Cardiac fibroblast (primary cell): Measurements from ENCODE around the gene TRPC4.
A peak's percentile ranks its signal among the peaks of the same experiment; 100 is the strongest.

ENCODE experiments used
- DNase-seq, 2 donors: peaks; one replicate each; pipeline versions ENCODE4 v3.0.0 to v3.0.0-alpha.2; 2010; ENCODE audit warnings: low read depth in 2 of 2
- H3K4me3 ChIP-seq, 2 donors: replicated peaks in 1 of 2; 1 replicate in 1 of 2; 2 replicates in 1 of 2; pipeline ENCODE4 v1.5.1; 2011; ENCODE audit warnings: low read depth in 2 of 2, low read length in 2 of 2, mild to moderate bottlenecking in 2 of 2, moderate library complexity in 1 of 2
- TF ChIP-seq, protein P1 (sequence below): IDR thresholded peaks from one replicate; pipeline ENCODE4 v1.5.1; 2011; ENCODE audit warnings: low read depth, mild to moderate bottlenecking, low read length, inconsistent platforms

Gene TRPC4

DNA sequence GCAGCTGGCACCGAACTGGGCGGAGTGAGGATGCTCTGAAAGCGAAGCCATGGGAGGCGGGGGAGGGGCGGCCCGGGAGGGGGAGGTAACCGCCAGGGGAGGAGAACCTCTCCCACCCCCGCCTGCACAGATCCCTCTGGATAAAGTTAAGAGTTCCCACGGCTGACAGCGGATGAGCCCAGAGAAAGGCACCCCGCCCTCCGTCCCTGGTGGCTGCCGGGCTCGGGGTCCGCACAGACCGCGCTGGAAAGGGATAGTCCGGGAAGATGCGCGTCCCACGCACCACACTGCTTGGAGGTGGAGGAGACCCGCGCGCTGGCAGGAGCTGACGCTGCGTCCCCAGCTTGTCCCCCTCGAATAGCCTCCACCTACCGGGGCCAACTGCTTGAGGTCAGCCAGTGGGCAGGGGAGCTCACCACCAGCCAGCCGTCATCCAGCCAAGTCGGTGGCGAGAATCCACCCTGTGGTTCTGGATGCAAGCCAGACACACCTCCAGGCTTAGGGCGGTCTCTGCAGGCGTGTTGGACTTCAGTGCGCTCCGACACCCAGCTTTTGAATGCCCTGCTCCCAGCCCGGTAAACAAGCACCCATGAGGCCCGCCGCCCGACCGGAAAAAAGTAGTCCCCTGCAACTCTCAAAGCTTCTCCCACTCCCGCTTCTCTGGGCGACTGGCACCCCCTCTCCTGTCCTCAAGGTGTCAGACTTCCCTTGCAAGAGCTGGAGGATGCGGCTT is at the start of gene TRPC4:
Gene TRPC4 (minus strand): TSS at position 17 of the 733 bp plus-strand sequence. CDS start 86,439 bp downstream, outside the sequence.
- TF ChIP-seq, protein P1, sequence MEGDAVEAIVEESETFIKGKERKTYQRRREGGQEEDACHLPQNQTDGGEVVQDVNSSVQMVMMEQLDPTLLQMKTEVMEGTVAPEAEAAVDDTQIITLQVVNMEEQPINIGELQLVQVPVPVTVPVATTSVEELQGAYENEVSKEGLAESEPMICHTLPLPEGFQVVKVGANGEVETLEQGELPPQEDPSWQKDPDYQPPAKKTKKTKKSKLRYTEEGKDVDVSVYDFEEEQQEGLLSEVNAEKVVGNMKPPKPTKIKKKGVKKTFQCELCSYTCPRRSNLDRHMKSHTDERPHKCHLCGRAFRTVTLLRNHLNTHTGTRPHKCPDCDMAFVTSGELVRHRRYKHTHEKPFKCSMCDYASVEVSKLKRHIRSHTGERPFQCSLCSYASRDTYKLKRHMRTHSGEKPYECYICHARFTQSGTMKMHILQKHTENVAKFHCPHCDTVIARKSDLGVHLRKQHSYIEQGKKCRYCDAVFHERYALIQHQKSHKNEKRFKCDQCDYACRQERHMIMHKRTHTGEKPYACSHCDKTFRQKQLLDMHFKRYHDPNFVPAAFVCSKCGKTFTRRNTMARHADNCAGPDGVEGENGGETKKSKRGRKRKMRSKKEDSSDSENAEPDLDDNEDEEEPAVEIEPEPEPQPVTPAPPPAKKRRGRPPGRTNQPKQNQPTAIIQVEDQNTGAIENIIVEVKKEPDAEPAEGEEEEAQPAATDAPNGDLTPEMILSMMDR = peak; percentile 65
- peak within 1 kb of the TSS; percentile 71 to 86 for H3K4me3 ChIP-seq
- DNase-seq = peak; percentile 77 to 82

DNA sequence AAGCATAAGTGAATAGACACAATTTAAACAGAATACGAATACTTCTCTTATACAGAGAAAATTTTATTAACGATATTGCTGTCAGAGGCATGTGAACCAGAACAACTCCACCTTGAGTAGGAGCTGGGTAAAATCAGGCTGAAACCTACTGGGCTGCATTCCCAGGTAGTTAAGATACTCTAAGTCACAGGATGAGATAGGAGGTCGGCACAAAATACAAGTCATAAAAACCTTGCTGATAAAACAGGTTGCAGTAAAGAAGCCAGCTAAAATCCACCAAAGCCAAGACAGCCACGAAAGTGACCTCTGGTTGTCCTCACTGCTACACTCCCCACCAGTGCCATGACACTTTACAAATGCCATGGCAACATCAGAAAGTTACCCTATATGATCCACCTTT is 49.2 kb upstream of the TRPC4 start:
- peak in 1 of 2 donors; percentile 4 for DNase-seq
- no peak overlapping the region for H3K4me3 ChIP-seq
- TF ChIP-seq, protein P1 = no peak

DNA sequence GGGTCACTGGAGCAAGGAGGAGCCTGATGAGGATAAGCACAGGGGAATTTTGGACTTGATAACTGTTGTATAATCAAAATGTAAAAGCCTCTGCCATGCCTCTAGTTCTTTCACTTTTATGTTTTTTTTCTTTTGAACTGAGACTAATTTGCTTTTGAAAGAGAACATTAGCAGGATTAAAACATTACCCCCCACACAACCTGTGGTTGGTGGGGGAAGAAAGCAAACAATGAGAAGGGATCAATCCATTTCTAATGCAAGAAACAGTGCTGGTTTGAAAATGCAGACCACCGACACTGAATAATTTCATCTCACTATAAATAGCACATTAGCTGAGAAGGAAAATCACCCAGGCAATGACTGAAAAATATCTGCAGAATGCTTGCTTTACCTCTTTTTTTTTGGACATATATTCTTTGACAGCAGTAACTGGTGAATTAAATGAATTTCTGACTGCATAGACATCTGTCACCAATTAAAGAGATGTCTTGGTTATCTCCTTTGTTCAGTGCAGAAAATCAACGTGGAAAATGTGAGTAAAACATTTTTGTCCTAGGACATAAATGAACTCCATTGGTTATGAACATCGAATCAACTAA is 48.6 kb upstream of the TRPC4 start:
- TF ChIP-seq, protein P1 = no peak
- H3K4me3 ChIP-seq = no peak overlapping the region
- DNase-seq = no peak

DNA sequence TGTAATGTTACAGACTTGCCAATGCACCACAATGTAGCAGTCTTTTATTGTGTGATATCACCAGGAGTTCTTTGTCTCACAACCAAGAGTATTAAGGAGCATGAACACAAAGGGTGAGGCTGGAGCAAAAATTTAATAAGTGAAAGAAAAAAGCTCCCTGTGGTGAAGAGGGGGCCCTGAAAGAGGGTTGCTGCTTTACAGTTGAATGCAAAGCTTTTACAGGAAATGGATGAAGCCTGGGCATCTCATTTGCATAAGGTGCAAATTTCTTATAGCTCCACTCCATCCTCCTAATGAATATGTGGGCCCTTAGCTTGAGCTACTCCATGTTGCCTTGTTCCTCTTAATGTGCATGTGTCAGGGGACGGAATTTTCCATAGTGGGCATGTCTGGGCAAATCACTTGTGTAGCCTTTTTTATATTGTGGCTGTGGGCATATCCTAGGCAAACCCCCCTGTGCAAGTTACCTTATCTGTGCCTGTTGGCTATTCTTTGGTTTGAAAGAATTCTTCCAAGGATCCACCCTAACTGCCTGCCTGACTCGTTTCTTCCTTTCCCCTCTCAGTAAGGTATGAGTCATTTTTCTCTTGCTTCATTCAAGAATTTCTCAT is 45.3 kb upstream of the TRPC4 start:
- no peak overlapping the region for H3K4me3 ChIP-seq
- DNase-seq = peak in 1 of 2 donors; percentile 60
- TF ChIP-seq, protein P1 = no peak

DNA sequence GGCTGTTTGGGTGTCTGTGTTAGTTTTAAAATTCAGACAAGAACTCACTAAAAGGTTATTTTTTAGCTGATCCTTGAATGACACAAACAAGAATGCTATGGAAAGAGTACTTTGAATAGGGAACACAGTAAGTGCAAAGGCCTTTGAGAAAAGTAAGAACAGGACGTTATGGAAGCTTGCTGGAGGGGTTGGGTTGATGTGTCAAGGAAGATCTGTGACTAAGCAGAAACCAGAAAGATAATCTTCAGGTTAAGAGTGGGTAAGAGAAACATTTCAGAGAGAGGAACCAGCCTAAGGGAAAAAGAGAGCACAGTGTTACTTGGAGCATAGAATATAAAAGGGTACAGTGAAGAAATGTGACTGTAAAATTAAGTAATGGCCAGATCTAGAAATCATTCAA is 41.2 kb upstream of the TRPC4 start:
- H3K4me3 ChIP-seq = no peak overlapping the region
- DNase-seq = no peak
- TF ChIP-seq, protein P1 = no peak

DNA sequence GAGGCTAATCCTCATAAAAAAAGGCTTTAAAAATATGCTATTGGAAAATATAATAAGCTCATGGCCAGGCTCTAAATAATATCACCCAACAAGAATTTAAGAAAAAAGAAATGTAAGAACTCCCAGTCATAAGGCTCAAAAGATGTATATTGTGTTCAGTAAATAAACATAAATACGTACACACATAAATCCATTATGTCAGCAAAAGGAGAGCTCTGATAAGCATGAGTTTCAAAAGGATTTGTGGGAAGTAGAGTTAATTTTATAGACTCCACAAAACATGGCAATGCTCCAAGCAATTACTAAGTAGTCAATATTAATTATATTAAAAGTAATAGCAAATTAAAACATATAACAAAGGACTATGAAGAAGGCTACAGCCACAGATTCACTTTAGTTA is 37.3 kb upstream of the TRPC4 start:
- no peak for DNase-seq
- TF ChIP-seq, protein P1 = no peak
- no peak overlapping the region for H3K4me3 ChIP-seq
